Neuron (in vitro differentiated cells): ENCODE measurements around the gene TMEM151B.

Experiments used
- H2AFZ ChIP-seq: one replicate; pipeline ENCODE4 v1.6.1; 2013; ENCODE audit warnings: low read depth, mild to moderate bottlenecking, inconsistent platforms, low read length, moderate library complexity
- H3K27me3 ChIP-seq: one replicate; pipeline ENCODE4 v1.6.1; 2013; ENCODE audit warnings: low read length; ENCODE audit not compliant: insufficient read depth
- H3K36me3 ChIP-seq: one replicate; pipeline ENCODE4 v1.6.1; 2013; ENCODE audit warnings: low read length; ENCODE audit not compliant: insufficient read depth
- H3K4me1 ChIP-seq: one replicate; pipeline ENCODE4 v1.6.1; 2013; ENCODE audit warnings: low read length; ENCODE audit not compliant: insufficient read depth
- H3K4me3 ChIP-seq: 2 replicates; pipeline ENCODE4 v1.5.1; 2013; ENCODE audit warnings: mild to moderate bottlenecking, low read length, moderate library complexity
- H3K9me3 ChIP-seq: one replicate; pipeline ENCODE4 v1.6.1; 2013; ENCODE audit warnings: low read length

TMEM151B gene

DNA sequence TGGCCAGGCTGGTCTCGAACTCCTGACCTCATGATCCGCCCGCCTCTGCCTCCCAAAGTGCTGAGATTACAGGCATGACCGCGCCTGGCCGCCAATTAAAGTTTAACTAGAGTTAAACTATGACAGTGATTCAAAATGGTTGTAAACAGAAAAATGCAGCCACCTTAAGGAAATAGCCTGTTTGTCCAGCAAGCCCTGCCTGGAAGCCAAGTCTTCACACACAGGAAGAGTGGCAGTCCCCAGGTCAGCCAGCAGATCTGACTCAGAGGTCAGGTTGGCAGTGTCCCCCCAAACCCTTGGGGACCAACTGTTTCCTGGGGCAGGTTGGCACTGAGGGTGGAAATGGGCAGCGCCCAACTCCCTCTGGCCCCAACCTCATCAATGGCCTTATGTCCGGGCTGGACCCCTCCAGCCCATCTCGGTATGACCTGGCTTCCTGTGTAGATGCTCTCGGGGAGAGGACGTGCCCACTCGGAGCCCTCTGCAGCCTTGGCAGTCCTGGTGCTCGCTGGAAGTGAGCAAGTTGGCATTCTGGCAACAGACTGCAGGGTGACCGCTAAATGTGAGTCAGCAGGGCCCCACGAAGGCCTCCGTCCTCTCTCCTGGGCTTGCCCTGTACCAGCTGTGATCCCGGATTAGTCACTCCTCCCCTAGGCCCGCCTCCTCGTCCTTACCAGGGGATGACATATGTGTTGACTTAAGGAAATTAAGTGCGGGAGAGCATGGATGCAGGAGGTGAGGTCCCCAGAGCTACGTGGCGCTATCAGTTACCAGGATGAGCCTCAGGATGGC lies 33.0 kb upstream of the TMEM151B start:
- Histone ChIP-seq H3K27me3 (no peaks in the 10 kb centered on the region), H2AFZ (peak overlapping the region; percentile 74), H3K36me3 (peaks cover 4% of the 10 kb centered on the region), H3K9me3 (no peaks in the 10 kb centered on the region), H3K4me1 (peaks cover 14% of the 10 kb centered on the region), H3K4me3 (peak overlapping the region; percentile 50)

DNA sequence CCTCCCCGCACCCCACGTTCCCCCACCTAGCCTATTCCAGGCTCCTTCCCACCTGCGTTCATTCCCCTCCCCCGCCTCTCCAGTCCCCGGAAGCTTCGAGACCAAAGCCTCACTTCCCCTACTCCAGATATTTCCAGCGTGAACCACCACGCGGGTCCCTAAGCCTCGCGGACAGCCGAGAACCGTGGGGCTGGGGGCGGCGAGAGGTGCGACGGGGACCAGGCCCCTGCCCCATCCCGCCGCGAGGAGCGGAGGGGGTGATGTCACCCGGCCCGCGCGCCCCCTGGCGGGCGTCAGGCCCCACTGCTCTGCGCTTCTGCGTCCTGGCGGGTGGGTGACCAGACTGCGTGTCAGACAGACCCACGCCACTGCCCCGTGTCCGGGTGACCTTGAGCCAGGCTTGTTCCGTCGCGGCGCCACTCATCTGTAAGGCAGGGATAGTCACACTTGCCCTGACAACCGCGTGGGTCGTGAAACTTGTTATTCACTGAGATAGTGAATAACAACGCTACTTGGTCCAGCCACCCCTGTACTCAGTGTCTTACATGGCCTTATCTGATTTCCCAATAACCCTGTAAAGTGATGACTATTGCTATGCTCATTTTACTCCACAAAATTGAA lies 32.3 kb upstream of the TMEM151B start:
- Histone ChIP-seq H3K36me3 (no peaks in the 10 kb centered on the region), H3K4me1 (peaks cover 14% of the 10 kb centered on the region)

DNA sequence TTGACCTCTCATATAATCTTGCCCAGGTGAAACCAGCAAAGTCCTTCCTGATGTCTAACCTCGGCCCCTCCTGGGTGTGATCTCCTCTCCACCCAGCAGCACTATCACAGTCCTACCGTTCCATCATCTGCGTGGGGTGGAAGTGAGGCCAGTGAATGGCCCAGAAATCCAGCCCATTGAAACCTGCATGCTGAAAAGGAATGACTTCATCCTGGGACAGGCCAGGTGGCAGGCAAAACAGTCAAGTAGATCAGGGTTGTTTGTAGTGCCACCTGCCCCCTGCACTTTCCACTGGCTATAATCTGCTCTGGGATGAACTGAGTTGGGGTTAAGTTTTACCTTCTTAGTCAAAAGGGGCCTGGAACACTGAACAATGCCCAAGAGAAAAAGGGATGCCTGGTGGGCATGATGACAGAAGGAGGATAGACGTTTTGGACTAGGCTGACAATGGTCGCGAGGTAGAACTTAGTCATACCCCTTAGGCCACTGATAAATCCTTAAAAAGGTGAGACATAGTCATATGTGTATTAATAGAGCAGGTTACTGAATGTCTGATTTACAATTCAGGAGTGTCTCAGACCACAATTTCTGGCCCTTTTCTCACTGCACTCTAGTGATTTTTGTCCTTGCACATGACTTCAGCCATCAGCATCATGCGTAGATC lies 31.4 kb upstream of the TMEM151B start:
- no peaks in the 10 kb centered on the region for H3K36me3 ChIP-seq

More for the DNA sequence above, 32.3 kb upstream of the TMEM151B start:
- Histone ChIP-seq H3K4me3 (peak overlapping the region; percentile 50), H3K9me3 (no peaks in the 10 kb centered on the region), H3K27me3 (no peaks in the 10 kb centered on the region), H2AFZ (peak overlapping the region; percentile 74)

DNA sequence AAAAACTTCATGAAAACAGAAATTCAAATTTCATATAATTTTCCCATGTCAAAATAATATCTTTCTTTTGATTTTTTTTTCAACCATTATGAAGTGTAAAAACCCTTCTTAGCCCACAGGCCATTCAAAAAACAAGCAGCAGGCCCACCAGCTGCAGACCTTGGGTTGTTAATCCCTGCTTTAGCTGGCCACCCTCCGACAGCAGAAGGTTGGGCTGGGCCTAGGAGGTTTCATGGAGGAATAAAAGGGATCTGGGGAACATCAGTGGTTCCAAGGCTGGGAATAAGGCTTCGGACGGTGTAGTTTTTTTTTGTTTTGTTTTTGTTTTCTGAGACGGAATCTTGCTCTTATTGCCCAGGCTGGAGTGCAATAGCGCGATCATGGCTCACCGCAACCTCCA lies 26.9 kb upstream of the TMEM151B start:
- no peaks in the 10 kb centered on the region for H3K9me3 ChIP-seq
- no peak overlapping the region for H3K4me3 ChIP-seq
- peaks cover 2% of the 10 kb centered on the region for H3K36me3 ChIP-seq
- H2AFZ ChIP-seq = no peak overlapping the region
- peaks cover 10% of the 10 kb centered on the region for H3K4me1 ChIP-seq
- no peaks in the 10 kb centered on the region for H3K27me3 ChIP-seq

More for the DNA sequence above, 31.4 kb upstream of the TMEM151B start:
- Histone ChIP-seq H3K4me1 (peaks cover 14% of the 10 kb centered on the region), H3K27me3 (no peaks in the 10 kb centered on the region), H3K4me3 (no peak overlapping the region), H2AFZ (no peak overlapping the region), H3K9me3 (no peaks in the 10 kb centered on the region)

DNA sequence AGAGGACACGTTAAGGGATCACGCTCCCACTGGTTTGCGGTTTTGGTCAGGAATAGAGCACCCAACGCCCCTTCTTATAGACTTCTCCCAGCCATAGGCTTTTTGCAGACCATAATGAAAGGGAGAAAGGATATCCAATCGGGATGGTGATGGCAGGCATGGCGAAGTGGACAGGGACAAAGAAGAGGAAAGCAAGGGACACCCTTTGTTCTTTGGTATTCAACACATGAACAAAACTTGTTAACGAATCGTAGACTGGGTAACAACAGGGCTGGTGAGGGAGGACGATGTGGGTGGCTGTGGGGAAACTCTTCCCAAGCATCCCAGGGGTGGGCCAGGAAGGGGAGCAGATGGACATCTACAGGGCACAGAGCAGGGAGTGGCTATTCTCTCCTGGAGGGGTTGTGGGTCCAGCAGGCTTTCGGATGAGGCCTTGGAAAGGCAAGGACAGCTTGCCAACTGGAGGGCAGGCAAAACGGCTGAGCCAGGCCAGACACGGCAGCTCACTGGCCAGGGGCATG lies 24.8 kb upstream of the TMEM151B start:
- H3K27me3 ChIP-seq = no peaks in the 10 kb centered on the region
- H3K36me3 ChIP-seq = peaks cover 23% of the 10 kb centered on the region
- H3K9me3 ChIP-seq = no peaks in the 10 kb centered on the region
- no peak overlapping the region for H3K4me3 ChIP-seq
- peak overlapping the region; percentile 90 for H2AFZ ChIP-seq
- peaks cover 25% of the 10 kb centered on the region for H3K4me1 ChIP-seq

DNA sequence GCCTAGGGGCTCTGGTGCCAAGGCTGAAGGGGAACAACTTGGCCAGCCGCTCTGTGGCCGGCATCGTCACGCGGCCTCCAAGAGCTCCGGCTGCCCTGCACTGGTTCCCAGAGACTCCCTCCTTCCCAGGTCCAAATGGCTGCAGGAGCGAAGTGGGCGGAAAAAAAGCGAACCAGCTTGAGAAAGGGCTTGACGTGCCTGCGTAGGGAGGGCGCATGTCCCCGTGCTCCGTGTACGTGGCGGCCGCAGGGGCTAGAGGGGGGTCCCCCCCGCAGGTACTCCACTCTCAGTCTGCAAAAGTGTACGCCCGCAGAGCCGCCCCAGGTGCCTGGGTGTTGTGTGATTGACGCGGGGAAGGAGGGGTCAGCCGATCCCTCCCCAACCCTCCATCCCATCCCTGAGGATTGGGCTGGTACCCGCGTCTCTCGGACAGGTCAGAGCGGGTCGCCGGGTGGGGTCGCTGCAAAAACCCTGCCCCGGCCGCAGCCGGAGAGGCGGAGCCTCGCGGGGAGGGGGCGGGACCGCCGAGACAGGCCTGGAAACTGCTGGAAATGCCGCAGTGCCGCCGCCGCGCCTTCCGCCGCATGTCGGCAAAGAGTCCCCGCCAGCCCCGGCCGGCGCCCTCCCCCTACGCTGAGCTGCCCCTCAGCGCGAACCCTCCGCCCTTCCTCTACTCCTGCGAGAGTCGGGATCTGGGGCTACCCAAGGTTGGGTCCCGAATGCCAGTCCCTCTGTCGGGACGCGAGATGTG lies 24.2 kb upstream of the TMEM151B start:
- H3K36me3 ChIP-seq = peaks cover 29% of the 10 kb centered on the region
- peak overlapping the region; percentile 90 for H3K4me3 ChIP-seq
- no peaks in the 10 kb centered on the region for H3K27me3 ChIP-seq
- H3K4me1 ChIP-seq = peaks cover 25% of the 10 kb centered on the region
- H3K9me3 ChIP-seq = no peaks in the 10 kb centered on the region
- H2AFZ ChIP-seq = peak overlapping the region; percentile 90

DNA sequence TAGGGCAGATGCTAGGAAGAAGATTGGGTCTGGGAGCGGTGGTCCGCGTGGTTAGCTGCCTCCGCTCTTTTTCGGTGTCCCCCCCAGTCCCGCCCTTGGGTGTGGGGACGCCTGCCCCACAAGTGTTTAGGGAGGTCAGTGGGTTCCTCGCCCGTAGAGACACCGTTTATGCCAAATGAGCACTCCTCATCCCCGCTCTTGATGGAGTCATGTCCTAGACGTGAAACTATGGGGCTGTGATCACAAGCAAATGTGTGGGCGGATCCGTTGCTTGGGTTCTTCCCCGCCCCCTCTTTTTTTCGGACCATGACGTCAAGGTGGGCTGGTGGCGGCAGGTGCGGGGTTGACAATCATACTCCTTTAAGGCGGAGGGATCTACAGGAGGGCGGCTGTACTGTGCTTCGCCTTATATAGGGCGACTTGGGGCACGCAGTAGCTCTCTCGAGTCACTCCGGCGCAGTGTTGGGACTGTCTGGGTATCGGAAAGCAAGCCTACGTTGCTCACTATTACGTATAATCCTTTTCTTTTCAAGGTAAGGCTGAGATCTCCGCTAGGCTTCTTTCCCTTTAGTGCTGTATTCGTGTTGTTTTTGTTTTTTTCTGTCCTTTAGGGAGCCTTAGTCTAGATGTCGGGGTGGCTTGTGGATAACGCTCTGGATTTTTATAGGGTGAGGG lies 23.4 kb upstream of the TMEM151B start, which contains the start of gene HSP90AB1:
TSS of gene HSP90AB1 (plus strand) at position 439 of the 675 bp plus-strand sequence. CDS start 1,529 bp downstream, outside the sequence.
- Histone ChIP-seq H3K36me3 (peaks cover 36% of the 10 kb centered on the region), H3K4me1 (peaks cover 25% of the 10 kb centered on the region), H2AFZ (peak within 1 kb of the TSS; percentile 90), H3K9me3 (no peaks in the 10 kb centered on the region), H3K27me3 (no peaks in the 10 kb centered on the region), H3K4me3 (peak within 1 kb of the TSS; percentile 90)

DNA sequence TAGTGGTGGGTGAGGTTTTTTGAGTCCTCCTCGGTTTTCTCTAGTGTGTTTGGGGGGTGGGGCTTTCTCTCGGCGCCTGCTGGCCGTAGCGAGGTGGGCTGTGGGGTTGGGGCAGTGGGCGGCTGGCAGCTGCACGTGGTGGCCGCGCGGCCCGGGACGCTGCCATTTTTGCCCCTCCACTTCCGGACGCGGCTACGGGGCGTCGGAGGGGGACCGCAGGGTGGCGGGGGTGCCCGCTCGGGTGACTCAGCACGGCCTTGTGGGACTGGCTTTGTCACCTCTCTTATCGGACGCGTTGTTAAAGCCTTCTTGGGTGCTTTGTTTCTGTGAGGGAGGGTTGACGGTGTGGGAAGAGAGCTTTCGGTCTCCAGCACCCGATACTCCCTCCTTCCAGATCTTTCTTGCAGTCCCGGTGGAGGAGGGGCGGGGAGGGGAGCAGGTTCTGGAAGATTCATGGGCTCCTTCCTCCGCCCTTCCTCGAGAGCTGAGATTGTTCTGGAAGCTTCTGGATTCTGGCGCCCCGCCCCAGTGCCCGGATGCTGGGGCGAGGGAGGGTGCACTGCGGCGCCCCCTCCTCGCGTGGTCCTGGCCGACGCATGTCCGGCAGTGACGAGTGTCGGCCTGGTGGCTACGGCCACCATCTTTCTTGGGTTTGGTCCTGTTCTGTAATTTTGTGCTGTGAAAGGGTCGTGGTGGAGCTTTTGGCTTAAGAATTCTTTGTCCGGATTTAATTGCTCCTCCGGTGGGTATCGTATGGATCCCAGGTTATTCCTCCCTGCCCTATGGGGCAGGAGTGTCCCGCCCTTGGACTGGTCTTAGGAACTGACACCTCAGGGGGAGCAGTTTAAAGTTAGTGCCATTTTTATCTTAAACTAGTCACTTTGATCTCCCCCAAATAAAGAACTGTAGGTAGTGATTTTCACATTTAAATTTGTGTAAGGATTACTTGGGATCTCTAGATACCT lies 22.6 kb upstream of the TMEM151B start:
- Histone ChIP-seq H2AFZ (no peak overlapping the region), H3K9me3 (no peaks in the 10 kb centered on the region), H3K4me3 (peak overlapping the region; percentile 90), H3K36me3 (peaks cover 43% of the 10 kb centered on the region), H3K27me3 (no peaks in the 10 kb centered on the region), H3K4me1 (peaks cover 25% of the 10 kb centered on the region)

DNA sequence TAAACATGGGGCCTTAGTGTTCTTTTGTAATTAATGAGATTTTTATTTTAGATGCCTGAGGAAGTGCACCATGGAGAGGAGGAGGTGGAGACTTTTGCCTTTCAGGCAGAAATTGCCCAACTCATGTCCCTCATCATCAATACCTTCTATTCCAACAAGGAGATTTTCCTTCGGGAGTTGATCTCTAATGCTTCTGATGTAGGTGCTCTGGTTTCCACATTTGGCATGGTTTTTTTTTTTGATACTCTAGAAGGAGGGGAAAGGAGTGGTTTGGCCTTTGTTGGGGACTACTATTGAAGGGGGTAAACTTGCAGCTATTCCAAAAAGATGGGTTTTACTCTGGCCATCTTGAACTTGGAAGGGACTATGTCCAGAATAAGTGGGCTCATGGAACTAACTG lies 21.7 kb upstream of the TMEM151B start:
- H3K4me3 ChIP-seq = peak overlapping the region; percentile 90
- no peaks in the 10 kb centered on the region for H3K9me3 ChIP-seq
- H3K27me3 ChIP-seq = no peaks in the 10 kb centered on the region
- H3K4me1 ChIP-seq = peaks cover 25% of the 10 kb centered on the region
- H2AFZ ChIP-seq = no peak overlapping the region
- H3K36me3 ChIP-seq = peaks cover 53% of the 10 kb centered on the region

DNA sequence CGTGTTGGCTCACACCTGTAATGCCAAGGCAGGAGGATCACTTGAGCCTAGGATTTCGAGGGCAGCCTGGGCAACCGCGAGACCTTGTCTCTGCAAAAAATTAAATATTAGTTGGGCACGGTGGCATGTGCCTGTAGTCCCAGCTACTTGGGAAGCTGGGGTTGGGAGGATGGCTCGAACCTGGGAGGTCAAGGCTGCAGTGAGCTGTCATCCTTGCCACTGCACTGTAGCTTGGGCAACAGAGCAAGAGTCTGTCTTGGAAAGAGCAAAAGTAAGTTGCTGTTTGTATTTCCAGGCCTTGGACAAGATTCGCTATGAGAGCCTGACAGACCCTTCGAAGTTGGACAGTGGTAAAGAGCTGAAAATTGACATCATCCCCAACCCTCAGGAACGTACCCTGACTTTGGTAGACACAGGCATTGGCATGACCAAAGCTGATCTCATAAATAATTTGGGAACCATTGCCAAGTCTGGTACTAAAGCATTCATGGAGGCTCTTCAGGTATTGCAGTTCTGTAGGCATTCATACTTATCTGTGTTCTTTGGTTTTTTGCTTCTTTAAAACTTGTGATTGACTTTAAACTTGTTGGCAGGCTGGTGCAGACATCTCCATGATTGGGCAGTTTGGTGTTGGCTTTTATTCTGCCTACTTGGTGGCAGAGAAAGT lies 21.0 kb upstream of the TMEM151B start:
- Histone ChIP-seq H3K36me3 (peaks cover 59% of the 10 kb centered on the region), H2AFZ (no peak overlapping the region), H3K9me3 (no peaks in the 10 kb centered on the region), H3K4me3 (peak overlapping the region; percentile 90), H3K4me1 (peaks cover 27% of the 10 kb centered on the region), H3K27me3 (no peaks in the 10 kb centered on the region)

DNA sequence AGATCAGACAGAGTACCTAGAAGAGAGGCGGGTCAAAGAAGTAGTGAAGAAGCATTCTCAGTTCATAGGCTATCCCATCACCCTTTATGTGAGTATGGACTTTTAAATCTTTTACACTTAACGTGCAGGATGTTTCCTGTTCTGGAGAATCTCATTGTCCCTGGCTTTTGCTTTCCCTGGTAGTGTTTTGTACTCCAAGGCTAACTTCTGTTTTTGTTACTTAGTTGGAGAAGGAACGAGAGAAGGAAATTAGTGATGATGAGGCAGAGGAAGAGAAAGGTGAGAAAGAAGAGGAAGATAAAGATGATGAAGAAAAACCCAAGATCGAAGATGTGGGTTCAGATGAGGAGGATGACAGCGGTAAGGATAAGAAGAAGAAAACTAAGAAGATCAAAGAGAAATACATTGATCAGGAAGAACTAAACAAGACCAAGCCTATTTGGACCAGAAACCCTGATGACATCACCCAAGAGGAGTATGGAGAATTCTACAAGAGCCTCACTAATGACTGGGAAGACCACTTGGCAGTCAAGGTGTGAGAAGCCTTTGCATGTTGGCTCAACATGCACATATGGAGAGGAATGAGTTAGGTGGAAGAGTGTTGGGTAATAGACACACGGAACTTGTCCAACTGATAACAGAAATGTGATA lies 20.1 kb upstream of the TMEM151B start:
- Histone ChIP-seq H3K36me3 (peaks cover 69% of the 10 kb centered on the region), H3K4me3 (no peak overlapping the region), H3K27me3 (no peaks in the 10 kb centered on the region), H2AFZ (no peak overlapping the region), H3K9me3 (no peaks in the 10 kb centered on the region), H3K4me1 (peaks cover 29% of the 10 kb centered on the region)
